ENCODE results near the gene BDH1.
A peak's percentile ranks its signal among the peaks of the same experiment; 100 is the strongest.

BDH1 gene

DNA sequence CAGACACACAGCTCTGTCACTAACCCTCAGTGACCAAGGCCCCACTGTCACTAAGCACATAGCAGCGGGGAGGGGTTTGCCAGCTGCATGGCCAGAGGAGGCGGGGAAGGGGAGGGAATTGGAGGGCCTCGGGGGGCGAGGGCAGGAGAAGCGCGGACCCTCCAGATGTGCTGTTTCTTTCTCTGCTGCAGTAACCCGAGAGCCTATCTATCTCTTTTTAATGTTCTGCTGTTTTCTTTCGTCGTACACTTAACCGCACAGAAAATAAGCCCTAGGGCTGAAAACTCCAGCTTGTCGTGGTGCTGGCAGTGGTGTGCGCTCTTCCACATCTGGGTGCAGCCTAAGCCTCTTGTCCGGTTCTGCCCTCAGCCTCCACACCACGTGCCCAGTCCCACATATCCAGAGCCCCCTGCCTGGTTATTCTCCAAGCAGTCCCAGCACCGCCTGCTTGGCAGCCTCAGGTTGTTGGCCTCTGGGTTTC is 51.1 kb downstream of the BDH1 start:
- DNase-seq, result peak in 1 of 2 experiments; percentile 35

- no peak for DNase-seq
These were observed 51.5 kb downstream of the BDH1 start for GRCh38 chr3:197504229-197504628.

DNA sequence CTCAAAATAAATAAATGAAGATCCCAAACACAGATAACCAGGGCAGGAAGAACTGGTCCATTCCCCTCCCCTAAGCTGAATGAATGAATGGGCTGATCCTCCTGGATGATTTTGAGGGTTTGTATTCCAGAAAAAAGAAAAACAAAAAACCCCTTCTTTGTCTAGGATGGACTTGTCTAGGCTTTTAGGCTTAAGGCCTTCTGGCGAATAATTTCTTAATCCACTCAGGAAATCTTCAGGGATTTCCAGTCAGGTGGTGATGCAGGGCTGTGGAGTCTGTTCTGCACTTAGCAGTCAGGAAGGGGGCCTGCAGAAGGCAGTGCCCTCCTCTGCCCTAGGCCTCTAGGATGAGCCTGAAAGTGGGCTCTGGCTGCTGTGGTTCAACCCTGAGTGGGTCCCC is 52.1 kb downstream of the BDH1 start:
- peak; percentile 87 to 98 for DNase-seq

DNA sequence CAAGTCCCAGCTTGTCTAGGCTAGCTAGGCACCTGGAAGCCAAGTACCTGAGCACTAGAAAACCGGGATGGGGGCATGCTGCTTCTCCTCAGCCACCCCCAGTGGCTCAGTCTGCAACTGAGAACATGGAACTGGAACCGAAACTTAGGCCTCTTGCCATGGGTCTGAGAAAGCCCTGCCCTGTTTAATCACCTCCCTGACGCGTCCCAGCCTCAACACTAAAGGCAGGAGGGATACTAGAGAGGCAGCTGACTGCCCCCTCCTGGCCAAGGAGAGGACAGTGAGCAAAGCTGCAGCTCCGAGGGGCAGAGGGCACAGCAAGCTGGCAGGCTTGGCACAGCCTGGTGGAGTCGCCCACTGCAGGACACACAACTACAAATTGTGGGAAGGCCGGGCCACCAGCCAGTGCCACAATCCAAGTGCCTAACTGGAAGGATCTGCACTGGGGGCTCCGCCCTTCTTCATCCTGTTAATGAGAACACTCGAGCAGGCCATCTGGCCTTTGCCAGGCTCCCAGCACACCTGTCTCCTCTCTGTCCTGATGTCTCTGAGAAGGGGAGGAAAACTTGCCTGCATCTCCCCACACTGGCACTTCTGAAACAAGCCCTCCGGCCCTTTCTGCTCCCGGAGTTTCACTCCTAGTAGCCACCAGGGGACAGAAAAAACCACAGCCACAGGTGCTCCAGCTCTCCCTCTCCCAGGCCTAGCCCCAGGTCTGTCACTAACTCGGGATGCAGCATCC is 53.7 kb downstream of the BDH1 start:
- DNase-seq, result peak; percentile 99 to 100

DNA sequence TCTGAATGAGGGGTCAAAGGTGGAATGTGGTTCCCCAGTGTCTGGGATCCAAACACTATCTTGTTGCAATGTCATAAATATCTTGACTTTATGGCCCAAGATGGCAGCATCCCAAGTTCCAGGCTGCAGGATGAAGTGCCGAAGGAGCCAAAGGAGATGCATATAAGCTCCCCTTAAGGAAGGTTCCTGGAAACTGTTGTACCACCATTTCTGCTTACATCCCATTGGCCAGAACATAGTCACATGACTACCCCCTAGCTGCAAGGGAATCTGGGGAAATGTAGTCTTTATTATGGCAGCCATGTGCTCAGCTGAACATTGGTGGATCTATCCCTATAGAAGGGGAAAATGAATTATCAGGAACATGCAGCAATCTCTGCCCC is 54.3 kb downstream of the BDH1 start:
- peak; percentile 60 to 82 for DNase-seq

GRCh38 chr3:197500812-197501211 is 55.0 kb downstream of the BDH1 start:
- no peak for DNase-seq

DNA sequence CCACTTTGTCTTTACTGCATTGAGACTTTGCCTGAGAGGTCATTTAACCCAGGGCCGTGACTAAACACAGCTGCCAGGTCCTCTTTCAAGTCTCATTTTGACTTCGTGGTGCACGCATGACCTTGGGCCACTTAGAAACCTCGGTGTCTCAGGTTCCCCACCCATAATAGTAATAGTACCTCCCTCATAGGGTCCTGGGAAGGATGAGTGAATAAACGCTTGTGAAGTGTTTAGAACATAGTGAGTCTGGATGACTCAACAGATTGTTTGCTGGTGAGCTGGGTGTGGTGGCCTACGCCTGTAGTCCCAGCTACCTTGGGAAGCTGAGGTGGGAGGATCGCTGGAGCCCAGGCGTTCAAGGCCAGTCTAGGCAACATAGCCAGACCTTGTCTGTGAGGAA is 56.3 kb downstream of the BDH1 start:
- no peak for DNase-seq

- no peak for DNase-seq
These were observed 57.1 kb downstream of the BDH1 start for GRCh38 chr3:197498499-197499241.

DNA sequence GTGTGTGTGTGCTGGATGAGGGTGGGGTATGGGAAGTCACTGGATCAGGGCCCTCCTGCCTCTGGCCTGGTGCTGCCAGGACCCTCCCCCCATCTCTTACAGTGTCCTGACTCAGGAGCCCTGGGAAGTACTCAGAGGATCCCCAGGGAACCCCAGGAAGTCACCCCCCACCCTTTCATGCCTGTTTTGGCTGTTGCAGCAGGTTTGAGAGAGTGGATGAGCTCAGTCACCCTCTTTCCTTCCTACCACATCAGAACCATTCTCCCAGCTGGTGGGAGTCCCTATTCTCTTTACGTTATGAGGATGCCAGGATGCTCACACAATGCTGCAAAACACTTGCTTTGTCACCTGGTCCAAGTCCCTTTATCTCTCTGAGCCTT is 59.0 kb downstream of the BDH1 start:
- no peak for DNase-seq

DNA sequence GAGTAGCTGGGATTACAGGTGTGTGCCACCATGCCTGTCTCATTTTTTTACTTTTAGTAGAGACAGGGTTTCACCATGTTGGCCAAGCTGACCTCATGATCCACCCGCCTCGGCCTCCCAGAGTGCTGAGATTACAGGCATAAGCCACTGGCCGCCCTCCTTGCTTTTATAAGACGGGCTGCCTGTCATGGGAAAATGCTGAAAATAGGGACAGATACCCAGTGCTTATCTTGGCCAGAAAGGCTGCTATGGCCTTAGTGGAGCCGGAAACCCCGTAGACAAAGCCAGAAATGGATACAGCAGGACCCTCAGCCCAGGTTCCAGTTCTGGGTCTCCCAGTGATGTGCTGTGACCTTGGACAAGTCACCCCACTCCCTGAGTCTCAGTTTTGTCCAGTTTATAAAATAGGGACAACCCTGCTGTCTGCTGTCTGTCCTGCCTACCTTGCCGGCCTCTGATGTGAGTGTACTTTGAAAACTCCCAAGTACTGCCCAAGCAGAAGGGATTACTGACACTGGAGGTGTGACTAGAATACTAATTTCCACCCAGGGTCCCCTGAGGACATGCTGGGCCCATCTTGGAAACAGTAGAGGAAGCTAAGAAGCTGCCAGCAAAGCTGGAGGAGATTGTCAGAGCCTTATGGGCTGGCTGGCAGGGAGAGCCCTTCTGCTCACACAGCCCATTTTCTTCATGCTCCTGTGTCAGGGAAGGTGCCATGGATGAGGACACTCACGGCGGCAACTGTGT is 59.6 kb downstream of the BDH1 start:
- peak in 1 of 2 experiments; percentile 56 for DNase-seq

- no peak for DNase-seq
These were observed 60.3 kb downstream of the BDH1 start for GRCh38 chr3:197495499-197495898.

DNA sequence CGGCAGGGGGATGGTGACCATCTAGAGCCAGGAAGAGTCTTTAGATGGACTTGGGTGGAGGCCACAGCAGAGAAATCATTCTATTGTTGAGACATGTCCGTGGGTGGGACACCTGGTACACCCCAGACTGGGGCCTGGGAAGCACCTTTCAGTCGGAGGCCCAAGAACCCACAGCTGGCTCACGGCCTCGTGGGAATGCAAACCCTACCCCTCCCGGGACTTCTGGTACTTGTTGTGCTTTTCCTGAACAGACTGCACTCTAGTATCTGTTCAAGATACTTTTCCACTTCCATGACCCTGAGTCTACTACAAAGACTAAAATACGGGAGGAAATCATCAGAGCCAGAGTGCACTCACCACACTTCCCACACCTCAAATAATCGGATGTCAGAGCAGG is 60.7 kb downstream of the BDH1 start:
- no peak for DNase-seq

GRCh38 chr3:197494366-197495058 is 61.3 kb downstream of the BDH1 start:
- DNase-seq, result peak; percentile 33 to 88

DNA sequence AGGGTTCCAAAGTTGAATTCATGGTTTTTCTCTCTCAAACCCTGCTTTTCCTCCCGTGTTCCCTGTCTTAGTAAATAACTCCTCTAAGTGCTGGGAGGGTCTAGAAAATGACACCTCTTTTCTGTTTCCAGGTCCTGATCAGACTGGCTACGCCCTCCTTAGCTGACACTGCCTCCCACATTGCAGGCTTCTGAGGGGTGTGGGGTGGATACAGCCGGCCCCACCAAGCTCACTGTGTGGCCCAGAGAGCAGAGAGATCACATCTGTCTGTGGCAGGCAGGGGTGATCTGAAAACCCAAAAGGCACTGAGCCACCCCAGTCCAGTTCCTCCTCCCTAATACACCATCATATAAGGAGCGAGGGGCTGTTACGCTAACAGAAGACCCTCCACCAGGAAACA is 62.7 kb downstream of the BDH1 start:
- DNase-seq, result no peak

DNA sequence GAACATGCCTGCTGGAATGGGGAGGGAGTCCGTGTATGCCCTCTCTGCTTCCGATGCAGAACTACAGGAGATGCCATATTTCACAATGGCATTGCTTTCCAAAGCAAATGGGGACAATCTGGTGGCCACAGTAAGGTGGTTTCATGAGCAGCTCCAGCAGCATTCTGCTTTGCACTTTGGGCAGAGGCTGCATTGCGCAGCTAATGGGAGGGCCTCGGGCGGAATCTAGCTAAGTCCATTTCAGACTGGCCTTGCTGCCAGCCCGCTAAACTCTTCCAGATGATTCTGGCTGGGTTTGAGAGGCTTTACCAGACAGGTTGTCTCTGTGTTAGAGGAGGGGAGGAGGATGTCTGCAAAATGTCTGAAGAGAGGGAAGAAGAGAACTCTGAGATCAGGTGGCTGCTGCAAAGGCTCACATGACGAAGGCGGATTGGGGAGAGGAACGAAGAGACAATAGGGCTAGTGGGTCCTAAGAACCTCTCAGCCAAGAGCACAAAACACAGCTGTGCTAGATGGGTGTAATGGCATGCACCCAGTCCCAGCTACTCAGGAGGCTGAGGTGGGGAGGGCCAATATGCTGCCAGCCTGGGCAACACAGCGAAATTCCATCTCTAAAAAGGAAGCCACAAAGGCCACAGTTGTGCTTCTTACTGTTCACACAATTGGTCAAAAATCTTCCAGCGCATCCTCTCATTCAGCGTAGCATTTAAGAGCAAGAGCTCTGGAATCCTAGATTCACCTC is 63.7 kb downstream of the BDH1 start:
- no peak for DNase-seq

- no peak for DNase-seq
These were observed 64.3 kb downstream of the BDH1 start for GRCh38 chr3:197491478-197491877.

DNA sequence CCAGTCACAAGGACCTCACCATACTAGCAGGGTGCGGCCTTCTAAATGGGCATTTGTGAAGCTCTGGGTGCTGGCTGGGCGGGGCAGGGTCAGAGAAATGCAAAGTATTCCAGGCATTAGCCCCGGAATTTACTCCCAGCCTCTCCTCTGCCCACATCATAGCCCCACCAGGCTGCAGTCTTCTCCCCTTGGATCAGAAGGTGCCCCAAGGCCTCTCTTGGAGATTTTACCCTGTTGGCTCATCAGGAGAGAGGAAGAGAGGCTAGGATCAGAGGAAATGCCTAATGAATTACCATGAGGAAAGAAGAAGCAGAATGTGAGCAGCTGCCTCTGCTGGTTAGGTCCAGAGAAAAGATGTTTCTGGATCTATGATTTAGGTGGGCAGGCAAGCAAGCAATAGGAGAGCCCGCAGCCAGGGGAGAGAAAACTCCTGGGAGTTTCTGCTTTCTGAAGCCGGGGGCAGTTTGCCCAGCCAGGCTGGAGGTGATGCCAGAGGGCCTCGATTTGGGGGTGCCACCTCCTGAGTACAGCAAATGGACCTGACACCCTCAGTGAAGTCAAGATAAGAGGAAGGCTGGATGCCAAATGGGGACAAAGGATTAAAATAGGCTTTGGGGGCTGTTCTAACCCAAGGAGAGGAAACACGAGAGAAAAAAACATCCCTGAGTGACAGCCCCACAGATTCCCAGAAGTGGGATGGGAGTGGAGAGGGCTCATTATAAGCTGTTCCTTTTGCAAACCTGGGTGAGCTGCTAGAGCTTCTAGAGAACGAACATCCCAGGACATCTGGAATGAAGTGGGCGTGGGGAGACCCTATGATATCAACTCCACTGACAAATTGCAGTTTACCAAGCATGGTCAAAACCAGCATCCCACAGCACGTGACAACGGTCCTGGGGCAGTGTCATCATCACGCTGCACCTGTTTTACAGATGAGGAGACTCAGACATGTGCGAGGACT is 65.4 kb downstream of the BDH1 start:
- no peak for DNase-seq

GRCh38 chr3:197487911-197488391 is 67.8 kb downstream of the BDH1 start:
- DNase-seq, result peak in 1 of 2 experiments; percentile 25

DNA sequence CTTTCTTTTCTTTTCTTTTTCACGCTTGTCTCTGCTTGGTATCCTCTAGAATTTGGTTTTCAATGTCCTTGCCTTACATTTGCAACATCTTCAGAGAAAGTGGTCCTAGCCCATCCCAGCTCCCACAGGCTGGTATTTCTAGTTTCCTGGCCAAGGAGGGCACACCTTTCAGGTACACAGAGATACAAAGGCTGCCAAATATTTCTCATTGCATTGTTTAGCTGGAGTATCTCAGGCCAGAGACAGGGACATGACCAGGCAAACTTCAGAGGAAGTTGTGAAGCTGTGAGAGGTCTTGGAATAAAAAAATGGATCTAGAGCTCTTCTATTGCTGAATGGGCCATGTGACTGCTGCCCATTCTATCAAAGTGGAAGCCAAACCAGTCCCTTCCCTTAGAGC is 68.9 kb downstream of the BDH1 start:
- DNase-seq, result no peak

GRCh38 chr3:197485143-197485542 is 70.6 kb downstream of the BDH1 start:
- peak; percentile 58 to 91 for DNase-seq

All from NCI-H524 (cell line).